Activated effector memory CD4-positive, alpha-beta T cell treated with anti-CD3 and anti-CD28 coated beads, Interleukin-2, amount 50 U/mL, for 16 hours (primary cell): ENCODE results near the gene BTN3A1.
A peak's percentile ranks its signal among the peaks of the same experiment; 100 is the strongest.
"Not testable (repeated sequence)": the region's sequence is repeated elsewhere in the genome, so short reads cannot be mapped to it uniquely, and the experiment has no call there.

Source experiments
- DNase-seq: peaks from one replicate; pipeline ENCODE4 v3.0.0-alpha.2; 2020

Gene BTN3A1

DNA sequence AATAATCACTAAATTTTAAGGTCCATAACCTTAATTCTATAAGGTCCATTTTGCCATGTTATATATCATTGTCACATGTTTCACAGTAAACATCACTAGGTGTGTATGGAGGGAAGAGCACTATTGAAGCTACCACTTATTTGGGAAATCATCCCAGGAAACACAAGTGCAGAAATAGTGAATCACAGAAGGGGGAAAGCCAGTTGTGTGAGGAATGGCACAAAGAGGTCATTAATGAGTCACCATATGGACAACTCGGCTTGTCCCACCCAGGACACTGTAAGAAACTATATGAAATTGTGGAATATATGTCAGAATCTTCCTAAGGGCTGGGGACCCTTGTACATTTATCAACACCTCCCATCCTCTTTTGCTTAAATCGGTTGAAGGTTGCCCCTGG is 13.7 kb downstream of the BTN3A1 start:
- DNase-seq: no peak

DNA sequence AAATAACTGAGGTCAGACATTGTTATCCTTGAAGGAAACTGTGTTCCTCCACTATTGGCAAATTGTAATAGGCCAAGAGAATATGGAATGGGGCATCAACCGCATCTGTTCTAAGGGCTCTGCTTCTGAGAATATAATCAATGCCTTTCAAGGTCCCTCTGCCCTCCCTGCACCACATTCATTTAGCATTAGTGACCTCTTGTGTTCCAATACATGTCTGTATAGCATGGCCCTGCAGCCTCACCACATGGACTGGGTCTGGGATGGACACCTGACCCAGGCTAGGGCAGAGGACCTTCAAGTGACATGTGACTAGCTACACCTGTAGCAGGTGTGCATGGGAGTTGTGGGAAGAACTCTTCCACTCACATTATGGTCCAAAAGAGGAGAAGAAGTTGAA is 14.2 kb downstream of the BTN3A1 start:
- no peak for DNase-seq

DNA sequence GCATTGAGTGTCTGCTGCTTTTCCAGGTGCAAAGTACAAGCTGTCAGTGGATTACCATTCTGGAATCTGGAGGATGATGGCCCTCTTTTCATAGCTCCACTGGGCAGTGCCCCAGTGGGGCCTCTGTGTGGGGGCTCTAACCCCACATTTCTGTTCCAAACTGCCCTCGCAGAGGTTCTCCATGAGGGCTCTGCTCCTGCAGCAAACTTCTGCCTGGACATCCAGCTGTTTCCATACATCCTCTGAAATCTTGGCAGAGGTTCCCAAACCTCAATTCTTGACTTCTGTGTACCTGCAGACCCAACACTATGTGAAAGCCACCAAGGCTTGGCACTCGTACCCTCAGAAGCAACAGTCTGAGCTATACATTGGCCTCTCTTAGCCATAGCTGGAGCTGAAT is 16.0 kb downstream of the BTN3A1 start:
- DNase-seq: not testable (repeated sequence)

DNA sequence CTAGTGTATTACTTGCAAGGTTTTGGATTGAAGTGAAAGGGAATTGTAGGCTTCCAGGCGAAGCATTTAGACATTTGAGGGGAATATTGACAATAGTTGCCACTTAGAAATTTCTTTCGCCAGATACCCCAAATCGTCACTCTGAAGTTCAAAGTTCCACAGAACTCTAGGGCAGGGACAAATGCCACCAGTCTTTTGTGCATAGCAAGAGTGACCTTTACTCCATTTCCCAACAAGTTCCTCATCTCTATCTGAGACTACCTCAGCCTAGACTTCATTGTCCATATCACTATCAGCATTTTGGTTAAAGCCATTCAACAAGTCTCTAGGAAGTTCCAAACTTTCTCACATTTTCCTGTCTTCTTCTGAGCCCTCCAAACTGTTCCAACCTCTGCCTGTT is 16.7 kb downstream of the BTN3A1 start:
- DNase-seq: not testable (repeated sequence)

DNA sequence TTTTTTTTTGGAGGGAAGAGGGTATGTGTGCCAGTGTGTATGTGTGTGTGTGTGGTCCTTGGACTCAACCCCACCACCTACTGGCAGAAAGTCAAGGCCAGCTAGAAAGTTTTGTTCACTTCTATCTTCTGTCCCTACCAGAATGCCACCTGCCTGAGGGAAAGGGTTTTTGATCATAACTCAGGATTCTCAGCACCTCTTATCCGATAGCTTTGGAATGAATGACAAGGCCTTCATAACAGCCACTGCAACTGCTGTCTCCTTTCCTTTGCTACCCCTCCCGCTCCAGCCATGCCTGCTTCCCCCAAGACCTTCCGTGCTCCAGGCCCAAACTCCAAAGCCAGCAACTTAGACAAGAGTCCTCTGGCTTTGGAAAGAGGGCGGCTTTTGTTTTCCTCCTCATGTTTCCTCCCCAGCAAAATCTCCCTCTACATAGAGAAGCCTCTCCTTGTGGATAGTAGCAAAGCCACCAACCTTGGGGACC is 18.7 kb downstream of the BTN3A1 start:
- DNase-seq: peak; percentile 64

DNA sequence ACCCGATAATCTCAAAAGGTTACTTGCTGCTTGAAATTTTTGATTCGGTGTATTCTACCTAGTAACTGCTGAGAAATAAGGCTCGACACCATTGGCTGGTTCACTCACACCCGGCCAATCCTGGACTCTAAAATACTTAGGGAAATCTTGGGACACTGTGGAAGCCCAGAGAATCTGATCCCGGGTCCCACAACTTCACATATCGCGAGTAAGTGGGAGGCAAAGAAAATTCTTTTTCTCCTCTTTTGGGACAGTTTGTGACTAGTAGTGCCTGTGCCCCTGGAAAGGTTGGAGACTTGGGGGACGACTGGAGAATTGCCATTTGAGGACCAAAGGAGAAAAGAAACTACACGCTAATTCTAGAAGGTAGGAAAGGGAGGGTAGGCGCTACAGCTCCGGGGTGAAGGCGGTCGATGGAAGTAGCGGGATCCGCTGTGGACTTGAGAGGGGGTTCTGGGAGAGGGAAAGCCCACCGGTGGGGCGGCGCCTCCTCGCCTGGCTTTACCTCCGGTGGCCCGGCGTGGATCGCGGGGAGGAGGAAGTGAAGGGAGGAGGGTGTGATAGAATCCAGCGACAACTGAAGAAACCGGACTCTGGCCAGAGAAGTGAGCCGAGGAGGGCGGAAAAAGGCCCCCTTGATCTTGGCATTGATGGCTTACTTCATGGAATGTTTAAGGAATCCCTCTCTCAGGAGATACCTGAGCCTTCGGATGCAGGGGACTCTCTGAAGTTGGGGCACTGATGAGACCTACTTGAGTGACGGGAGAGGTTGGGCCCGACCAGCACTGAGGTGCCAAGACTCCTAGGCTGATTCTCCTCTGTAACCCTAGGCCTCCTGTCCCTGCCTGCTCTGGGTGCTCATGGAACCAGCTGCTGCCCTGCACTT is 19.4 kb downstream of the BTN3A1 start:
- peak; percentile 76 for DNase-seq

DNA sequence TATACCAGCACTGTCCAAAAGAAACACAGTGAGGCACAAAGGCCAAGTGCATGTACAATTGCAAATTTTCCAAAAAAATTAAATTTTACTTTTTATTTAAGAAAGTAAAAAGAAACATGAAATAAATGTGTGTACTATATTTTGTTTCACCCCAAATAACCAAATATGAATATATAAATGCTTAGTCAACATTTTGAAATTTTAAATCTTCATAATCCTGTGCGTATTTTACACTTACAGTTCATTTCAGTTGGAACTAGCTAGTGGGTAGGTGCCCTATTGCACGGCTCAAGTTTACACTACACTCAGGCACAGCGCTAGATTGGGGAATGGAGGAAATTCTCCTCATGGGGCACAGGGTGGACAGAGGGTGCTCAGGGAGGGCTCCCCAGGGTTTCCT is 20.3 kb downstream of the BTN3A1 start:
- no peak for DNase-seq

DNA sequence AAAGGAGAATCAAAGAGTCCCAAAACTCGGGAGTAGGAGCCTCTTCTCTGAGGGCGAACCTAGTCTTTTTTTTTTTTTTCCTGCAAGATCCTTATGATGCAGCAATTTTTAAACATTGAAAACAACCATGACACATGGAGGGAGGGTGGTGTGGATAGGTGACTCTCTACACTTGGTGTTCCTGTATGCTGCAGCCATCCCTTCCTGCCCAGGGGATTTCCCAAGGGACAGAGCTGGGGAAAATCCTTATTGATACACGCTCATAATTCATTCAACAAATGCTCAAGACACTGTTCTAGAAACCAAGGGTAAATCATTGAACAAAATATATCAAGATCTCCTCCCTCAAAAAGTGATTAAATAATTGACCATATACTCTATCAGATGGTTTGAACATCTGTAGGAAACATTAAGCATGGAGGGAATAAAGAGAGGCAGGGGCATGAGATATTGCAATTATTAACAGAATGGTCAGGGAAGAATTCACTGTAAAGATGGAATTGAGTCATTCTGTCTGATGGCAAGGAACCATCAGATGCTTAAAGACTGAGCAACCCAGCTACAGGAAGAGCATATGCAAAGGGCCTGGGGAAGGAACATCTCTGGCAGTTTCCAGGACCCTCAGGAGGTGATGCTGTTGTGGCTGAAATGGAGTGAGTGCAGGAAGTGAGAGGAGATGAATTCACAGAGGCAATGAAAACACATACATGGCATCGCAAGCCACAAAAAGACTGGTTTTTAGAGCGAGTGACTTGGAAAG is 24.8 kb downstream of the BTN3A1 start:
- DNase-seq: no peak

DNA sequence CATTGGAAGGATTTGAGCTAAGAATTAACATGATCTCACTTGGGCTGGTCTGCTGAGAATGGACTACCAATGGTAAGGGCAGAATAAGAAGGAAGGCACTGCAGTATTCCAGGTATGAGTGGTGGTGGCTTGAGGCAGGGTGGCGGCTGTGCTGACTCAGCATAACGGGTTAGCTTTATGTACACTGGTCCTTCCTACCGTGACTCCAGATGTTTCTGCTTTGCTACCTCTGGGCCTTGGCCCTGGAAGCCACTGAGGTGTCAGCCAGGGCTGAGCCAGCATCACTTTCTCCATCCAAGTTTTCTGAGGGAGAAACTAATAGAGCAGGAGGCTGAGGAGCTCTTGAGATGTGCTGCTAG is 25.4 kb downstream of the BTN3A1 start:
- no peak for DNase-seq

DNA sequence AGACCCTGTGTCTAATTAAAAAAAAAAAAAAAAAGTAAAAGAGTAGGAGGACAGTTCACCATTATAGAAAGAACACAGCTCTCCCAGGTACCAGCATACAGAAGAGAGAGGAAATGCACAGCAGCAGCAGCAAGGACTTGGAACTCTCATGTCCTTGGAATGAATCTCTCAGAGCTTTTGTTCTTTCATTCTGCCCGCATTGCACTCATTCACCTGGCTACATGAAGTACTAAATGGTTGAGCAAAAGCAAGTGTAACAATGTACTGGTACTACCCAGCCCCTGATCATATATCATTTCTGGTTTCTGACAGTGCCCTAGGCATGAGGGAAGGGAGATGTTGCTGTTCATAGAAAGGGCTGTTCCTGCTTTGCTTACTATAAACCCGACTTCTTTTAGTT is 26.1 kb downstream of the BTN3A1 start:
- DNase-seq: no peak

DNA sequence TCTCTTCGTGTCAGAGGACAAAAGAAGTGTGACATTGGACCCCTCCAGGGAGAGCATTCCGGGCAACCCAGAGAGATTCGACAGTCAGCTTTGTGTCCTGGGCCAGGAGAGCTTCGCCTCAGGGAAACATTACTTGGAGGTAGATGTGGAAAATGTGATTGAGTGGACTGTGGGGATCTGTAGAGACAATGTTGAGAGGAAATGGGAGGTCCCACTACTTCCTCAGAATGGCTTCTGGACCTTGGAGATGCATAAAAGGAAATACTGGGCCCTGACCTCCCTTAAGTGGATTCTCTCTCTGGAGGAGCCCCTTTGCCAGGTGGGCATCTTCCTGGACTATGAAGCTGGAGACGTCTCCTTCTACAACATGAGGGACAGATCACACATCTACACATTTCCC is 28.7 kb downstream of the BTN3A1 start:
- DNase-seq: no peak

DNA sequence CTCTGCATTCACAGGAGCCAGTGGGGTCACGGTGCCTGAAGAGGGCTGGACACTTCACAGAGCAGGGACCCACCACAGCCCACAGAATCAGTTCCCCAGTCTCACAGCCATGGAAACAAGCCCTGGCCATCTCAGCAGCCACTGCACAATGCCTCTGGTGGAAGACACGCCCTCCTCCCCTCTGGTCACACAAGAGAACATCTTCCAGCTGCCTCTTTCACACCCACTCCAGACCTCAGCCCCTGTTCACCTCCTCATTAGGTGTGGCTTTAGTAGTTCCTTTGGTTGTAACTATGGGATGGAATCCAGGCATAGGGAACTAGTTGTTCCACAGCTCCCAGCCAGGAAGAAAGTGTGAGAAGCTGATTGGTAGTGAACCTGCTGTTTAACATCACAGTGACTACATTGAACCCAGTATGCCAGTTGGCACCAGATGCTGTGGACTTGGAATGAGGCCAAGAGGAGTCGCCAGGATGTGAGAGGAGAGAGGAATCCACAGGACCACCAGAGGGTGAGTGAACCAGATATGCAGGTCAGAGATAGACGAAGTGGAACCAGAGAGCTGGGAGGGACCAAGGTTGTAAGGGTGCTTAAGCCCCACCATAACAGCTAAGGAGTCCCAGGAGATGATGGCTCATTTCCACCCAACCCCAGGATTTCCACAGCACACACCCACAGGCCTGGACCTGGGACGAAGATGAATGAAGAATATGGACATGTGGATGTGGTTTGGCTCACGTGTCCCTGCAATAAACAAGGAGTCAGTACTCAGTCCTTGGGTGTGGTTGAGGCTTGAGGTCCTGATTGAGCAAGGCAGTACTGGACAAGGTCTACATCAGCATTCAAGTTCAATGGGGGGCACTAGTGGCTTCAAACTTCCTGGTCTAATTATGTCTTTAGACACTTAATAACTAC is 29.4 kb downstream of the BTN3A1 start:
- no peak for DNase-seq

DNA sequence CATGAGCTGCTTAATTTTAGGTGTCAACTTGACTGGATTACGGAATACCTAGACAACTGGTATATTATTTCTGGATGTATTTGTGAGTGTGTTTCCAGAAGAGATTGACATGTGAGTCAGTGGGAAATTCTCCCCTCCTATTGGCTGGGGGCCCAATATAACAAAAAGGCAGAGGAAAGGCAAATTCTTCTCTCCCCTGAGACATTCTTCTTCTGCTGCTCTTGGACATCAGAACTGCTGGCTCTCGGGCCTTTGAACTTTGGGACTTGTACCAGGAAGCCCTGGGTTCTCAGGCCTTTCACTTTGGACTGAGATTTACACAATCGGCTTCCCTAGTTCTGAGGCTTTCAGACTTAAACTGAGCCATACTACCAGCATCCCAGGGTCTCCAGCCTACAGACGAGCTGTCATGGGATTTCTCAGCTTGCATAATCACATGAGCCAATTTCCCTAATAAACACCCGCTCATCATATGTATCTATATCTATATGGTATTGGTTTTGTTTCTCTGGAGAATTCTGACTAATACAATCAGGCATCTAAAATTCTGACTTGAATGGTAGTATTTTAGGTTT is 30.6 kb downstream of the BTN3A1 start:
- DNase-seq: no peak

DNA sequence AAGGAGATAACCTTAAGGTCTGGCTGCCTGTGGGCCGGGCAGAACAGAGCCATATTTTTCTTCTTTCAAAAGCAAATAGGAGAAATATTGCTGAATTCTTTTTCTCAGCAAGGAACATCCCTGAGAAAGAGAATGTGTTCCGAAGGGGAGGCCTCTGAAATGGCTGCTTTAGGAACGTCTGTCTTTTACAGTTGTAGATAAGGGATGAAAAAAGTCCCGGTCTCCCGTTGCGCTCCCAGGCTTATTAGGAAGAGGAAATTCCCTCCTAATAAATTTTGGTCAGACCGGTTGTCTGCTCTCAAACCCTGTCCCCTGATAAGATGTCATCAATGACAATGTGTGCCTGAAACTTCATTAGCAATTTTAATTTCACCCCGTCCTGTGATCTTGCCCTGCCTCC is 31.6 kb downstream of the BTN3A1 start:
- DNase-seq: not testable (repeated sequence)

DNA sequence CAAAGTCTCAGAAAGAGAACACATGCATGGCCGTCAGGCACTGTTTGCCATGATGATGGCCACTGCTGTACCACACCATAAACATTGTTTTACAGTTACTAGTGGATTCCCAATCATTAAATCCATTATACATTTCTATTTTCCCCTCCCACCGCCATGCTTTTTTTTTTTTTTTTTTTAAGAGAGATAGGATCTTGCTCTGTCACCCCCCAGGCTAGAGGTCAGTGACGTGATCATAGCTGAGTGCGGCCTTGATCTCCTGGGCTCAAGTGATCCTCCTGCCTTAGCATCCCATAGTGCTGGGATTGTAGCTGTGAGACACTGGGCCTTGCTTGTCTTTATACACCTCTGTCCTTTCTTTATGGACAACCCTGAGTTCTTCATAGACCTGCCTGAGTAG is 33.9 kb downstream of the BTN3A1 start:
- DNase-seq: no peak

DNA sequence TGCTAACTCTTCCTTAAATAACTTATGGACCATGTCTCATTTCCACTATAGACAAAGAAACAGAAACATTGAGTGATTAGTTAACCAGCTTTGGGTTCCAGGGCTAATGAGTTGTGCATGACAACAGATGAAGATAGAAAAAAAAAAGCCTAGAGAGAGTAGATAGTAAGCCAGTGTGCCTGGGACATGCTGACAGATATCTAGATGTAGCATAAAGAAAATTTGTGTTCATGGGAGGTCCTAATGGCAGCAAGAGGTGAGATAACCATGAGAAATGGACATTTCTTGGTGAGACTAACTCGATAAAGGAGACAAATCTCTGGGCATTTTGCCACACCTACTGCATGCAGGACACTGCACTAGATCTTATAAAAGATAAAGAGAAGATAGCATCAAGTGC is 35.5 kb downstream of the BTN3A1 start:
- DNase-seq: no peak

DNA sequence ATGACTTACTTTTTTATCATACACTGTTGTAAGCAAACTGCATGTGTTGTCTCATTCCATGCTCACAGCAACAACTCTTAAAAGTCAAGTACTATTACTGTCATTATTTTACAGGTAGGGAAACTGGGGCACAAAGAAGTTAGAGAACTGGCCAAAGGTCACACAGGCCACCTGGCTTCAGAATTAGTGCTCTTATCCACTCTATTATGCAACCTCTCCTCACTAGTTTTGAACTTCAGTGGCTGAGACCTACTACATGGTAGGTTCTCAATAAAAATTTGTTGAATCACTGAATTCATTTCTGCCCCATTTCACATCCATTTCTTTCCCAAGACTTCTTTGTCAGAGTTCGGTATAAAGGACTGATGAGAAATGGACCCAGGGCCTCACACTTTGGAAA is 35.9 kb downstream of the BTN3A1 start:
- DNase-seq: no peak

DNA sequence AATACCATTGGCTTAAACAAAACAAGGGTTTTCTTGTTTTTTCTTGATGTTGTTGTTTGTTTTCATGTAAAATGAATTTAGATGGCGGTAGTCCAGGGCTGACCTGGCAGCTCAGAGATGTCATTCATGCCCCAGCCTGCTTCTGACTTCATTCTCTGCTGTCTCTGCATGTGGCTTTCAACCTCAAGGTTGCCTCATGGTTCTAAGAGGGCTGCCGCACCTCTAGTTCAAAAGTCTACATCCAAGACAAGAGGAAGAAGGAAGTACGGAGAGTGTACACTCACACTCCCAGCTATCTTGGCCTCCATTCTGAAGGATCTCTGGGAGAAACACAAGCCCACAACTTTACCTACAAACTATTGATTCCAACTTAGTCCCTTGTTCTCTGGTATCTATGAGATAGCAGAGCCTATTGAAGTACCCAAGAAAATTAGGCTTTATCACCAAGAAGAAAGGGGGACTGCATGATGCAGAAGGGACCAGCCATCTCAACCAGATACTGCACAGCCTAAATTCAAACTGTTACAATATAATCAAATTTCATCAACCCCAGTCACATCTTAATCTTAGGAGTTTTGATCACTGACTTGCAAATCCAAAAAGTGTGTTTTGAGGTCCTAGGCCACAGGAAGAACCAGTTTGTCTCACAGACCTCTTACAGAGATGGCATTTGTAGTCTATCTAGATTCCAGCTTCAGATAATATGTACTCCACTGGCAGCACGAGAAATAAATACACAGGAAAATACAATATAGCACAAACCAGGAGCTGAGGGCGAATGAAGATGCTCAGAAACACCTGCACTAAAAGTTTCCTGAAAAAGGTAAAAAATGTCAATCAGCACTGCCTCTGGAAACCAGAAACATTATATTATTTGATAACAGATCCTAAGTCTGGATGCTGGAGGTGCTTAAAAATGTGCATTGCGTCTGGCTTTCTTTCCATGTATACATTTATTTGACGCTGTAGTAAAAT is 37.4 kb downstream of the BTN3A1 start:
- no peak for DNase-seq

DNA sequence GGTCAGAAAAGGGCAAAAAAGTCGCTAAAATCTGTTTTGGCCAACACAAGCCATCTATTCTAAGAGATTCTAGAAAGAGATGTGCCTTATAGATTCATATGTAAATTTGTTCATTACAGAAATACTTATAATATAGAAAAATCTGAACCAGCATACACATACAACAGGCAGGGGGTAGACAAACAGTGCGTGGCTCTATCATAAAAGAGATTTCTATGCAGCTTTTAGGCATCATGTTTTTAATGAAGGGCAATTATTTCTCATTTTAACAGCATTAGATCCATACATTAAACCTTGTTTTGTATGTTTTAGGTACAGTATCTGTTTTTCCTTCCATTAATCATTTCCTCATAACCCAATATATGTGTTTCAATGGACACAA is 38.9 kb downstream of the BTN3A1 start:
- DNase-seq: no peak

DNA sequence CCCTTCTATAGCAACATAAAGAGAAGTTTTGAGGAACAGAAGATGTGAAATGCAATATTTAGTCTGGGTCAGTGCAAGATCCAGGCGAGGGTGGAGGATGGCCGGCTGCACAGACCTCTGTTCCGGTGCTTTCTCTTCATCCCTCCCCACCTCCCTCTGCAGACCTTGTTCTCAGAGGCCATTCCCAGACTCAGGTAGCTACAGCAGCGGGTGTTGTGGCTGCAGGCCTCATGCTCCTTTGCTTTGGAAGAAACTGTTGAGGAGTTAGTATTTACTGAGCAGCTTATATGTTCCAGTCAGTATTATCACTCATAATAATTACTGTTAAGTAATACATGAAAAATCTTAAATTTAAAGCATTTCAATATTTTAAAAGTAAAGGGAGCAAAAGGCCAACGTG is 39.9 kb downstream of the BTN3A1 start:
- no peak for DNase-seq

DNA sequence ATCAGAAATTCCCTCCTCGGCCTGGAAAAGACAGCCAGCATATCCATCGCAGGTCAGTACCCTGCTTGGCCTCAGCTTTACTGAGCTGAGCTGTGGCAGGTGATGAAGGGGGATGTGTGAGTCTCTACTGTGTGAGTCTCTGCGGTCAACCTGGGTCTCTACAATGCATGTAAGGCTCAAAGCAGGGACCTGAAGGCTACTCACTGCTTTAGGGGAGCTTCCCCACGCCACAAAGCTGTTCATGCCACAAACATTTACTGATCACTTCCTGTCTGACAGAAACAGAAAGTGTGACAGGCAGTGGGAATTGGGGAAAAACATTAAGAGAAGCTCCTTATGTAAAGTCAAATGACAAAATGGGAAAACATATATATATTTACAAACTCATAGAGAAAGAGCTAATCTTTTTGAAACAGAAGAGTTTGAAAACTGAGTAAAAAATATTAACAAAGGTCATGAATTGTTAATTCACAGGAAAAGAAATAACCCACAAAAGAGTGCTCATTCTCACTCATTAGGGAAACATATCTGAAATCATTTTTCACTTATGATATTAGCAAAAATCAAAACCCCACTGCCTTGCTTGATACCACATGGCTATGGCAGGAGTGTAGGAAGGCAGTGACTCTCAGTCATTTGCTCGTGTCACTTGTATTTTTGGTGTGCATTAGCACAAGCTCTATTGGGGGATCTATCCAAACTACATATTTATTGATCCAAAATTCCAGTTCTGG is 44.0 kb downstream of the BTN3A1 start:
- peak; percentile 69 for DNase-seq
